DOHH2 (cell line): ENCODE data around the gene FEM1B.

ENCODE experiments used
- EZH2phosphoT487 ChIP-seq: fragments of 200-600 bp; sonication (generic); IDR thresholded peaks from 2 replicates; pipeline ENCODE4 v1.6.1; 2017; ENCODE audit warnings: borderline replicate concordance, mild to moderate bottlenecking, antibody characterized with exemption, low read length, moderate library complexity, mixed read lengths
- TF ChIP-seq, protein P1 (sequence below): fragments of 200-600 bp; sonication (generic); IDR thresholded peaks from one replicate; pipeline ENCODE4 v1.5.1; 2014; ENCODE audit warnings: antibody characterized with exemption, mild to moderate bottlenecking, low read depth, low read length; ENCODE audit not compliant: poor library complexity, severe bottlenecking

DNA sequence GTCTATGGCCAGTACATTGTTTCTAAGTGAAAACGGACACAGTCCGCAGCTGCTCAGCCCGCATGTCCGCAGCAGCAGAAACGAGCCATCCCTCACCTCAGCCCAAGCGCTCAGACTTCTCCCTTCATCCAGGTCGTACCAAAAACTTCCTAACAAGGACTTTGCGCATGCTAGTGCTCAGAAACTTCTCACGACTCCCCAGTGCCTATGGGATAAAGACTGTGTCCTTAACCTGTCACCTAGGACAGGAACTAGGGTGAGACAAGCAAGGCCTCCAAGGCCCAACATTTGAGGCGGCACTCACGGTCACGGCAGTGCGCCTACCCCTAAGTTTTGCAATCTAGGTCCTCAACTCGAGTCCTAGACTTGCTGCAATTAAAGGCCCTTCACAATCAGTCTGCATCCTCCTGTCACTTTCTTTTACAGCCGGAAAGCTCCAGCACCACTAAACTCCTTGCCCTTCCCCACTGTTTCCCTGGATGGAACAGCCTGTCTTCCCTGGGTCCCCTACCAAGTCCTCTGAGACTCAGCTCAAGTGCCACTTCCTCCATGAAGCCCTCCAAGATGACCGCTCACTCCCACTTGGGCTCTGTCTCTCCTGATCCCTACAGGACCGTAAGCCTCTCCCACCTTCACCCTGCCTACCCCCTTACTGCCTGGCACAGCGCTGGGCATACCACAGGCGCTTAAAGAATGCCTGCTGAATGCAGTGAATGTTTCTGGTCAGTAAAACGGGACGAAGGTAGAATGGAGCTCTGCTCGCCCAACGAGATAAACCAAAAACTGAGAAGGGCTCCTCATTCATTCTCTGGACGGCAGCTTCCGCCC lies 49.2 kb upstream of the FEM1B start:
- TF ChIP-seq, protein P1, sequence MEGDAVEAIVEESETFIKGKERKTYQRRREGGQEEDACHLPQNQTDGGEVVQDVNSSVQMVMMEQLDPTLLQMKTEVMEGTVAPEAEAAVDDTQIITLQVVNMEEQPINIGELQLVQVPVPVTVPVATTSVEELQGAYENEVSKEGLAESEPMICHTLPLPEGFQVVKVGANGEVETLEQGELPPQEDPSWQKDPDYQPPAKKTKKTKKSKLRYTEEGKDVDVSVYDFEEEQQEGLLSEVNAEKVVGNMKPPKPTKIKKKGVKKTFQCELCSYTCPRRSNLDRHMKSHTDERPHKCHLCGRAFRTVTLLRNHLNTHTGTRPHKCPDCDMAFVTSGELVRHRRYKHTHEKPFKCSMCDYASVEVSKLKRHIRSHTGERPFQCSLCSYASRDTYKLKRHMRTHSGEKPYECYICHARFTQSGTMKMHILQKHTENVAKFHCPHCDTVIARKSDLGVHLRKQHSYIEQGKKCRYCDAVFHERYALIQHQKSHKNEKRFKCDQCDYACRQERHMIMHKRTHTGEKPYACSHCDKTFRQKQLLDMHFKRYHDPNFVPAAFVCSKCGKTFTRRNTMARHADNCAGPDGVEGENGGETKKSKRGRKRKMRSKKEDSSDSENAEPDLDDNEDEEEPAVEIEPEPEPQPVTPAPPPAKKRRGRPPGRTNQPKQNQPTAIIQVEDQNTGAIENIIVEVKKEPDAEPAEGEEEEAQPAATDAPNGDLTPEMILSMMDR, result no peak
- TF ChIP-seq EZH2phosphoT487, result no peak
